ENCODE data around the gene SLC51B. TPM values are rescaled to one million over a fixed set of nuclear protein-coding genes. Genes with fewer than 3 reads are reported as not detected.

SLC51B gene
- total RNA-seq, 1 donor from 2014 or later: not detected

Other genes with a start within 250 kb of the SLC51B start
- 19.1 and 23.9 TPM in 2 replicates for gene PIF1, start 219.7 kb upstream of the SLC51B start, total RNA-seq
- gene PLEKHO2, start 203.5 kb upstream of the SLC51B start, total RNA-seq: 17.0 and 17.8 TPM in 2 replicates
- 0.93 and 1.3 TPM in 2 replicates for gene ANKDD1A, start 133.5 kb upstream of the SLC51B start, total RNA-seq
- gene SPG21, start 55.5 kb upstream of the SLC51B start, total RNA-seq: 70.2 and 73.3 TPM in 2 replicates
- gene MTFMT, start 15.7 kb upstream of the SLC51B start, total RNA-seq: 18.8 and 21.1 TPM in 2 replicates
- not detected in 2 replicates for gene RASL12, start 22.6 kb downstream of the SLC51B start, total RNA-seq
- not detected in 2 replicates for gene KBTBD13, start 31.4 kb downstream of the SLC51B start, total RNA-seq
- 5.9 and 7.0 TPM in 2 replicates for gene UBAP1L, start 69.8 kb downstream of the SLC51B start, total RNA-seq
- gene PDCD7, start 88.4 kb downstream of the SLC51B start, total RNA-seq: 51.2 and 54.7 TPM in 2 replicates
- gene CLPX, start 140.0 kb downstream of the SLC51B start, total RNA-seq: 55.7 and 57.2 TPM in 2 replicates
- gene CILP, start 166.1 kb downstream of the SLC51B start, total RNA-seq: not detected in 2 replicates
- gene PARP16, start 241.5 kb downstream of the SLC51B start, total RNA-seq: 12.4 and 14.0 TPM in 2 replicates